Nucleus accumbens (tissue), 56 donors: ENCODE measurements around the gene RARS1.

Source experiments
- DNase-seq, 56 donors: peaks; one replicate each; lab custom pipeline; 2025; lab: John Stamatoyannopoulos, UW

The RARS1 gene

DNA sequence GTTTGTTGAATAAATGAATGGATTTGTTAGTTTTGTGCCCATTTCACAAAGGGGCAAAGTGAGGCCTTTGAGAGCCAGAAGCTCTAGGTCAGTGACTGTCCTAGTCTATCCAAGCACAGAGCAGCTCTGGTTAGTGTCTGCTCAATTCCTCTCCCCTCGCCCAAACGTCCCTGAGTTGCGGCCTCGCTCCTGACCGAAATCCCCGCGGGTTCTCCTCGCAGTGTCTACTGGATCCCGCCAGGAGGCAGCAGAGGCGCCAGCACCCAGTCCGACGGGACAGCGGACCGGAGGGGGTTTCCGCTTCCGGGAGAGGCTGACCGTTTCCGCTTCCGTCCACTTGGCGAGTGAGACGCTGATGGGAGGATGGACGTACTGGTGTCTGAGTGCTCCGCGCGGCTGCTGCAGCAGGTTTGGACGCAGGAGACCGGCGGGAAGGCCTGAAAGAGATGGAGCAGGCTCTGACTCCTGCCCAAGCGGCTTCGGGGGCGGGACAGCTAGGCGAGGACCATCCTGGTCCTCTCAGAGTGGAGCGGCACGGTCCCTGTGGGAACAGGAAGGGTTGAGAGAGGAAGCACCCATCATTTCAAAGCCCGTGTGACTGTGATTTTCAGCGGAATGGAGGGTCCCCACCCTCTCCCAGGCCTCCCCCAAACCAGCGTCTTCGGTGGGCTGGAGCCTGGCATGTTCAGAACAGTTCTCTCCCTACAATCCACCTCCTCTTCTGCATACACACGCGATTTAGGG lies at the start of gene RARS1:
TSS of gene RARS1 (plus strand) at position 336 of the 744 bp plus-strand sequence. CDS start at position 364, 28 bp downstream.
- peak in 55 of 56 donors; percentile 41 to 96 (median 88) for DNase-seq

DNA sequence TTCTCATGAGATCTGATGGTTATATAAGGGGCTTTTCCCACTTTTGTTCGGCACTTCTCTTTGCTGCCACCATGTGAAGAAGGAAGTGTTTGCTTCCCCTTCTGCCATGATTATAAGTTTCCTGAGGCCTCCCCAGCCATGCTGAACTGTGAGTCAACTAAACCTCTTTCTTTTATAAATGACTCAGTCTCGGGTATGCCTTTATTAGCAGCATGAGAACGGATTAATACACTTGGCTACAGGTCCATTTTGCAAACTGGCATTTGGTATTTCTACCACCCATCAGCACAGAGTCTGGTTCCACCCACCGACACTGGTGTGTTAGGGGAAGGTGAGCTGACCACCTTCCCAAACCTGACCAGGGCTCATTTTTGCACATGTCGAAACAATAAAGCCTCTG lies 47.9 kb upstream of the RARS1 start:
- peak in 1 of 56 donors; percentile 24 for DNase-seq

DNA sequence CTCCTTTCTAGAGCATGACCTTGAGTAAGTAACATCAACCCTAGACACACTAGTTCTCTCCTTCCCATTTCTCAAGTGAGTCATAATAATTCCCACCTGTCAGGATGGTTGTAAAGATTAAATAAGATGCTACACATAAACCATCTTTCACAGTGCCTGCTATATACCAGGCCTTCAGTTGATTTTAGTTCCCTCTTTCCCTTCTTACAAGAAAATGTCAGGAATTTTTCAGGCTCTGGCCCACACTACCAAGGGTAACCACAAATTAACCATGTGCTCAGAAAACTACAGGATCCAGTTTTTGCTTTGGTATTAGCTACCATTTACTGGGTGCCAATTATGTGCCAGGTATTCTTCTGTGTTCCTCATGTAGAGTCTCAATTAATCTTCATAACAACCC lies 42.7 kb upstream of the RARS1 start:
- DNase-seq: no peak

DNA sequence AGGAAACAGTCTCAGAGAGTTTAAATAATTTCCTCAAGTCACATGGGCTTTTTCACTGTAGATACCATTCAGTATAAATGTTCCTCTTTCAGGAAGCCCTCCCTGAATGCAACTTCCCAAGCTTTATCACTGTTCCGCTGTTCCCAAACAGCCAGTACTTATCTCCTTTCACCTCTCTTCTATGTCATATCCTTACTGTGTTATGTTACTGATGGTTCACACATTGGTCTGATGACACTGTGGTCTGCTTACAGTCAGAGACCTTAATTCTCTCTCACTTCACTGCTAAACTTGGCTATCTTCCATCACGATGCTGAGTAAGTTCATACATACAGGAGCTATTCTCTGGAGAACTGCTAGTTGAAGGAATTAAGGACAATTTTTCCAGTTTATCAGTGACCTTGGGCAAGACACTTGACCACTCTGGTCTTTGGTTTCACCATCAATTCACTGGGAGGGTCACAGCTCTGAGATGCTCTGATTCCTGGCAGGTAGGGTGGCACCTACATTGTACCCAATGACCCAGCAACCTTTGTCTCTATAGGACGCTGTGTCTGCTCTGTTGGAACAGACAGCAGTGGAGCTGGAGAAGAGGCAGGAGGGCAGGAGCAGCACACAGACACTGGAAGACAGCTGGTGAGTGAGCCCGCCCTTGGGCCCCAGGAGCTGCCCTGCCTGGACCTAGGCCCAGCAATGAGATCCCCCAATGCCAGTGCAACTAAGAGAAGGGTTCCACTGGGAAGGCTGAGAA lies 42.1 kb upstream of the RARS1 start:
- DNase-seq: no peak

DNA sequence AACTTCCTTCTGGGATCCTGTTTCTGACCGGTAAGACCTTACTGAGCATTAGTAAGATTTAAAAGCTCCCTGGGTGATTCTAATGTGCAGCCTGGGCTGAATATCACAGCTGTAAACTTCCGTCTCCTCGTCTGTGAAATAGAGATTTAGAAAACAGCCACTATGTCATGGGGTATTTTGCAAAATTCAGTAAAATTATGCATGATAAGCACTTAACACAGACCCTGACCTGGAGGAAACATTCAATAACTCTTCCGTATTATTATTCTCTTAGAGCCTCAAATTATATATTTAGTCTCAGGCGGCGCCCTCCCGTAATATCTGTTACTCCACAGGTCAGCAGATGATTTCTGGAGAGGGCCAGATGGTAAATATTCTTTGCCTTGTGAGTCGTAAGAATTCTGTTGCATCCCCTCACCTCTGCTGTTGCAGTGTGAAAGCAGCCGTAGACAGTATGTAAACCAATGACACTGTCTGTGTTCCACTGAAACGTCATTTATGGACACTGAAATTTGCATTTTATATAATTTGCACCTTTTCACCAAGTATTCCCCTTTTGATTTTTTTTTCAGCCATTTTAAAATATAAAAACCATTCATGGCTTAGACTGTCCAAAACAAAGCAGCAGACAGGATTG lies 39.2 kb upstream of the RARS1 start:
- no peak for DNase-seq

DNA sequence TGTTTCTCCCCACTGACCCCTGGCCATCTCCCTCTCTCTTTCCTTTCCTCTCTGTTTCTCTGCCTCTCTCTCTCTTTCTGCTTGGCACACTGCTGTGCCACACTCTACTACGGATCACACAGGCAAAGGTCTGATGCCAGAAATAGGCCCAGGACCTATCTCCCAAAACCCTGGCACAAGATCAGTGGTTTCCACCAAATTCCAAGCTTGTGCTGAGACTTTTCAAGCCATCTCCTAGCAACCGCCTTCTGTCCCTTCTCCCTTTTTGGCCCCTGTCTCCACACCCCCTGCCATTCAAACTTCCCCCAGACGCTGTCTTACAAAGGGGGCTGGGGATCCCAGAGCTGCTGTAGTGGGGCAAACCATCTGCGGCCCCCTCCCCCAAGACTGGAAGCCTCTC lies 38.5 kb upstream of the RARS1 start:
- DNase-seq: peak in 3 of 56 donors; percentile 7 to 12 (median 11)

DNA sequence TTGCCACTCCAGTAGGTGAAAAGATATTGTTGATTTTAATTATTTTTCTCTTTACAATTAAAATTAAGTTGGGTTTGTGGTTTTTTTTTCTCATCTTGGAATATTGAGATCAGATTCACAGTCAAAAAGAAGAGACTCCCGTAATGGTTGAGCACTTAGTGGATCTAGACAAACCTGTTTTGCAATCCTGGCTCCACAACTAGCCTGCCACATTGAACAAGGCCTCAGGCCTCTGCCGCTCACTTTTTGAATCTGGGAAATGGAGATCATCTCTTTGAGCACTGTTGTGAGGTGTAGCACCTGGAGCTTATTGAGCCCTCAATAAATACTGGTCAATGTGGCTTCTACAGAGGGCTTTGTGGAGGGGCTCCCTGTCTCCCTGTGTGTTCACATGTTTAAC lies 37.1 kb upstream of the RARS1 start:
- no peak for DNase-seq

DNA sequence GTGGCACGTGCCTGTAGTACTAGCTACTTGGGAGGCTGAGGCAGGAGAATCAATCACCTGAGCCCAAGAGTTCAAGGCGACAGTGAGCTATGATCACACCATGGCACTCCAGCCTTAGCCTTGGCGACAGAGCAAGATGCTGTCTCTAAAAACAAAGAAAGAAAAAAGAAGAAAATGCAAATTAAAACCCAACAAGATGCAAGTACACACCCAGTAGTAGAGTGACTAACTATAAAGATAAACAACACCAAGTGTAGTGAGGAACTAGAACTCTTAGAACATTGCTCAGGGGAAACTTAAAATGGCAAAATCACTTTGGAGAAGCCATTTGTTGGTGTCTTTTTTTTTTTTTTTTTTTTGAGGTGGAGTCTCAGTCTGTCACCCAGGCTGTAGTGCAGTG lies 34.7 kb upstream of the RARS1 start:
- DNase-seq: no peak

DNA sequence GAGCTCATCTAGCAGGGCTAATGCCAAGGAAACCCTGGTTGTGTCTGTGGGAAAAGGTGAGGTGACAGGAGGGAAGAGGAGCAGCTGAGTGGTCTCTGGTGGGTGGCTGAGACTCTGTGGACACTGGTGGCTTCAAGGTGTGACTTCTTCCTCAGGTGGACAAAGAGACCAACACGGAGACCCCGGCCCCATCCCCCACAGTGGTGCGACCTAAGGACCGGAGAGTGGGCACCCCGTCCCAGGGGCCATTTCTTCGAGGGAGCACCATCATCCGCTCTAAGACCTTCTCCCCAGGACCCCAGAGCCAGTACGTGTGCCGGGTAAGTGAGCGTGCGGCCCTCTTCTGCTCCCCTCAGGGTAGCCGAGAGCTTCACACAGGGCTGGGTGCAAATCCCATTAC lies 31.1 kb upstream of the RARS1 start:
- DNase-seq: no peak

DNA sequence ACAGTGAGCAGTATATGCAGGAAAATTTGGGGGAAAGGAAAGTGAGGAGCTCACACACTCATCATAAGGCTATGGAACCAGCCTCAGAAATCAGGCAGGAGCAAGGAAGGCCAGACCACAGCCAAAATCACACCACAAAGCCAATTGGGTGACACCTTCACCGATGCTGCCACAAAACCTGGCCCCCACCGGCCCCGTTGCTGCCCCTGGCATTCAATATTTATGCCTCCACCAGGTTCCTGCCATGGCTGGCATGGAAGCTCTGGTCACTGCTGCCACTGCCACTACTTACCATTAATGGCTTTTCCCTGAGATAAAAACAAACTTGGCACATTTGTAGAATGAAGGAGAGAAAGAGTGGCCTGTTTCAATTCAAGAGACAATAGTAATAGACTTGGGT lies 28.7 kb upstream of the RARS1 start:
- no peak for DNase-seq

DNA sequence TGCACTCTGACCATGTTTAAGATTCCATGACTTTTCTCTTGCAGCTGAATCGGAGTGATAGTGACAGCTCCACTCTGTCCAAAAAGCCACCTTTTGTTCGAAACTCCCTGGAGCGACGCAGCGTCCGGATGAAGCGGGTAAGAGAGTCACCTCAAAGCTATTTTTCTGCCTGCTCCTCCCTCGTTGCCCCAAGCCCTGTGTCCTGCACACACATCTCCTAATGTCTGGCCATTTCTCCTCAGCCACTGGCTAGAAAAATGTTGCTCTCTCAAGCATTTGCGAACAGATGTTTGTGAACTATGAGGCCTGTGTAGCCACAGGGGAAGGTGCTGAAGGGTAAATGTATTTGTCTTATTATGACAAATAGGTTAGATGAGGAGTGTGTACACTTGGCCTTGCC lies 25.7 kb upstream of the RARS1 start:
- no peak for DNase-seq

DNA sequence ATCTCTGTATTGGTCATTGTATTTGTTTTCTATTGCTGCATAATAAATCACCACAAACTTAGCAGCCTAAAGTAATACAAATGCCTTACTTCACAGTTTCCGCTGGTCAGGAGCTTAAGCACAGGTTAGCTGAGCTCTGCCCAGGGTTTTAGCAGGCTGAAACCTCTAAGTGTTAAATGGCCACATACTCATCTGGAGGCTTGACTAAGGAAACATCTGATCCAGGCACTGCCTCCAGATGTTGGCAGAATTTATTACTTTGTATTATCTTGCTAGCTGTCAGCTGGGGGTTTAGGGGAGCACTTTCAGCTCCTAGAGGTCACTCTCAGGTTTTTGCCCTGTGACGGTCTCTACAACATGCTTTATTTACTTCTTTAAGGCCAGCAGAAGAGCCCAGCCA lies 23.2 kb upstream of the RARS1 start:
- no peak for DNase-seq

DNA sequence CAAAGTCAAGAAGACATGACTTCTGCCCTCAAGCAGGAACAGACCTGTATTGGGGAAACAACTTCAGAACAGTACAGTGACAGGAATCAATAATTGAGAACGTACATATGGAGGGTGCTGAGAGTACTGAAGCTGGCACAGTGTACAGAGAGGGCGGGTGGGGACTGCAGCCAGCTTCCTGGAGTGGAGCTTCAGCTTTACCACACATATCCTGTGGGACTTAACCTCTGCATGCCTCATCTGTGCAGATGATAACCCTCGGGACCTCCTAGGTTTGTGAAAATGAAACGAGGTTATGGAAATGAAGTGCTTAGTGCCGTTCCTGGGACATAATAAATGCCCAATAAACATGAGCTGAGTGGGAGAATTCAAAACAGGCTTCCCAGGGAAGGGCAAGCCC lies 22.1 kb upstream of the RARS1 start:
- DNase-seq: no peak

DNA sequence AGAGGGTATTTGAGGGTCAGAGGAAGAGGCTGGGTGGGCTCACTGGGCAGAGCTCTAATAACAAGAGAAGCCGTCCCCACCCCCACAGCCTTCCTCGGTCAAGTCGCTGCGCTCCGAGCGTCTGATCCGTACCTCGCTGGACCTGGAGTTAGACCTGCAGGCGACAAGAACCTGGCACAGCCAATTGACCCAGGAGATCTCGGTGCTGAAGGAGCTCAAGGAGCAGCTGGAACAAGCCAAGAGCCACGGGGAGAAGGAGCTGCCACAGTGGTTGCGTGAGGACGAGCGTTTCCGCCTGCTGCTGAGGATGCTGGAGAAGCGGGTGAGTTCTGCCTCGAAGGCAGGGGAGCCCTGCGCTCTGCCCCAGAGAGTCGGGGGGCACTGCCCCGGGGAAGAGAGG lies 21.6 kb upstream of the RARS1 start:
- no peak for DNase-seq

DNA sequence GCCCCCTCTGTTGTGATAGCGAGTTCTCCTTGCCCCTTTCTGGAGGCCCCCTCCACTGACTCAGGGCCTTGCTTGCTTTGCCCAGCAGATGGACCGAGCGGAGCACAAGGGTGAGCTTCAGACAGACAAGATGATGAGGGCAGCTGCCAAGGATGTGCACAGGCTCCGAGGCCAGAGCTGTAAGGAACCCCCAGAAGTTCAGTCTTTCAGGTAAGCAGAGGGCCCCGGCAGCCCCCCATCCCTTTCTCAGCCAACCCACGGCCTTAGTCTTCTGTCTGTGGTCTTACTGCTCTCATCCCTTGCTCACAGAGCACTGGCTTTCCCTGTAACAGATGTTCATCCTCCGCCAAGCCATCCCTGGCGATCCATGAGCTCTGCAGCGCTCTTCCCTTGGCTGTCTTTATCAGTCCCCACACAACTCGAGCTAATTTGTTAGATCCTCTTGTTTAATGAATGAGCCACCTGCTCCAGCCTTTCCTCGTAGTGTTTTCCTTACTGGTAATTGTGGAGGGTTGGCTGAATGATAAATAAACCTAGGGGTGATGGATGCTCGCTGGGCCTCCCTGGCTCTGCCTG lies 18.4 kb upstream of the RARS1 start:
- no peak for DNase-seq

DNA sequence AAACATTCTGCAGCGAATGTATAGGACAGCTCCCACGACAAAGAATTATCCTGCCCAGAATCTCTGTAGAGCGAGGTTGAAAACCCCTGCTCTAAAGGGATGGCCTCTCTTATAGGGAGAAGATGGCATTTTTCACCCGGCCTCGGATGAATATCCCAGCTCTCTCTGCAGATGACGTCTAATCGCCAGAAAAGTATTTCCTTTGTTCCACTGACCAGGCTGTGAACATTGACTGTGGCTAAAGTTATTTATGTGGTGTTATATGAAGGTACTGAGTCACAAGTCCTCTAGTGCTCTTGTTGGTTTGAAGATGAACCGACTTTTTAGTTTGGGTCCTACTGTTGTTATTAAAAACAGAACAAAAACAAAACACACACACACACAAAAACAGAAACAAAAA lies 17.4 kb upstream of the RARS1 start:
- no peak for DNase-seq

DNA sequence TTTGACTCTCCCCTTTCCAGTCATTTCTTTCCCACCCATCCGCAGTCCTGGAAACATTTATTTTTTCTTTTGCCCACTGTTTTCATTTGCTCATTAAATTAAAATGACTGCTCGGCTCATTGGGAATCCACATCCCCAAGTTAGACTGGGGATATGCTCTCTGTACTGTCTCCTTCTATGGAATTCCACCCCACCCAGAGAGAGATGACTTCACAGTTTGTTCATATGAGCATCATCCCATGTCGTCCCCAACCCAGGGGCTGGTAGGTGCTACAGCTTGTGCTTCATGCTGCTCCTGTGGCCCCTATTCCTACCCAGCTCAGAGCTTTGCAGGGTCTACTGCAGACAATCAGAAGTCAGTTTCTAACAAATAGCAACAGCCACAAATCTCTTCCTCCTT lies 16.5 kb upstream of the RARS1 start:
- no peak for DNase-seq

DNA sequence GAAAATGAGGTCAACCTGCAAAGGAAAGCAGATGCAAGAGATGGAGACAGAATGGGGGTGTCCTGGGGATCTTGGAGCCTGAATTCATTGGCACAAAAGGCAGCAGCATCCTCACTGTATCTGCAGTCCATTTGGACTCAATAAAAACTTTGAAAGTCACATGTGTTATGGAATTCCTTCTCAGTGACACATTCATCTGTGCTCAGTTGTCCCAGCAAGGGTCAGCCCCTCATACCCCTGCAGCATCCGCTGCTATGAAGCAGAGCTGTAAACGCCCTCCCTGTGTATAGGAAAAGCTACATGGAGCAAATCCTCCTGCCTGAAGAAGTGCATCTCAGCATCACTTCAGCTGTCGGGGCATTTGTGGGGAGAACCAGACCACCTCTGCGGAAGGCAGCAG lies 14.5 kb upstream of the RARS1 start:
- no peak for DNase-seq

DNA sequence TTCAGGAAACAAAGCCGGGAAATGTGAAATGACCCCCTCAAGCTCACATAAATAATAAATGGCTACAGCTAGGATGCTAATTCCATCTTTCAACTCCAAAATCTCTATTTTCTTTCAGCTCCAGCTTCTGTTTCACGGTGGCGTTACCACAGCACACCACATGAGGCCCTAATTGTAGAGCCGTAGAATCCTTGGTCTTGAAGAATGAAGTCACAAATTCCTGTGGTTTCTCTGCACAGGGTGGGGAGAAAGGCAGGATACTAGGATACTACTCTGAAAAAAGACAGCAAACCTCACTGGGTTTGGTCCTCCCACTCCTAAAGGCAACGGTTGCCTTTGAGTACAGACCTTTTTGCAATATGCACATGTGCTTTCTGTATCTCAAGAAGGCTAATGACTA lies 13.9 kb upstream of the RARS1 start:
- DNase-seq: no peak

DNA sequence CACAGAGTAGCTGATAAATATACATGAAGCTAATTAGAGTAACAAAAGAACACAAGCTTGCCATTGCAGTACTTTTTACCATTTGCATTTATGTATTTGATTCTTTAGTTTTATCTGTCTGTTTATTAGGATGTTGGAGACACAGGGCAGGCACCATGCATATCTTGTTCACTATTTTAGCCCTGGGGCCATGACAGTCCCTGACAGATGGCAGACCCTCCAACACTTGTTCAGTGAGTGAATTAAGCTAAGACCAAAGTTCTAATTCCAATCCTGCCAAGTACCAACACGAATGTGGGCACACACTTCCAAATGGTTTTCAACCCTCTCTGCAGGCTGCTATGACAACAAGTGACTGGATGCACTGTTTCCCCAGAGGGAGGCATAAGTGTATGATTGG lies 12.0 kb upstream of the RARS1 start:
- DNase-seq: no peak

DNA sequence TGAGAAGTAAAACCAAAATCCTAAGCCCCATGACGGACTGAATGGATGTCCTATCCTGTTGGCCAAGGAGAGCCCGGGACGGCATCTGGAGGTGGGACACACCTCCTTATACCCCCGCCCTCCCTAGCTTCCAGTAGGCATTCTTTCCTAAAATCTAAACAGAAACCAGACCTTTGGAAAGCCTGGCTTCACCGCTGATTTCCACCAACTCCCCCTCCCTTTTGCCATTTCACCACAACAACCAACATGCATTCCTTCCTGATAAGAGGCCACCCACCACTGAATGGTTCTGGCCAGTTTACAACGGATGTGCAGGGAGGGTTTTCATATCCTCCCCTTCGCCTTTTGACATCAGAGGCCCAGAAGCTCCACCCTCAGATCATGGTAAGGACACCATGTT lies 9.2 kb upstream of the RARS1 start:
- DNase-seq: no peak
